Left renal pelvis (tissue), 4 donors: ENCODE measurements around the gene PDAP1. TPM values are rescaled to one million over a fixed set of nuclear protein-coding genes. Genes with fewer than 3 reads are reported as not detected.
A peak's percentile ranks its signal among the peaks of the same experiment; 100 is the strongest.
"Not testable (repeated sequence)": the region's sequence is repeated elsewhere in the genome, so short reads cannot be mapped to it uniquely, and the experiment has no call there.

ENCODE experiments used
- DNase-seq, 4 donors: peaks; one replicate each; pipeline ENCODE4 v3.0.0-alpha.2; 2013; ENCODE audit warnings: low read depth in 4 of 4, low spot score in 3 of 4
- polyA plus RNA-seq, 4 donors: library from polyadenylated mRNA; unstranded; fragments of 120-200 nt; gene quantifications; one replicate each; pipeline ENCODE4 v1.2.1, GENCODE V29; 2013; ENCODE audit not compliant: insufficient read length in 4 of 4

The PDAP1 gene, protein sequence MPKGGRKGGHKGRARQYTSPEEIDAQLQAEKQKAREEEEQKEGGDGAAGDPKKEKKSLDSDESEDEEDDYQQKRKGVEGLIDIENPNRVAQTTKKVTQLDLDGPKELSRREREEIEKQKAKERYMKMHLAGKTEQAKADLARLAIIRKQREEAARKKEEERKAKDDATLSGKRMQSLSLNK
- polyA plus RNA-seq = 100 to 1,000 TPM; 114 to 140 (median 137) TPM

GRCh38 chr7:99408379-99409191 lies at the start of gene PDAP1, which contains the start of gene BUD31:
Gene PDAP1, minus strand, starts transcription at chr7:99408597. Its CDS starts 49 bp downstream, at chr7:99408548.
Gene BUD31, plus strand, starts transcription at chr7:99408969. Its CDS starts 2,124 bp downstream, at chr7:99411093.
- peak; percentile 89 to 93 (median 91) for DNase-seq

DNA sequence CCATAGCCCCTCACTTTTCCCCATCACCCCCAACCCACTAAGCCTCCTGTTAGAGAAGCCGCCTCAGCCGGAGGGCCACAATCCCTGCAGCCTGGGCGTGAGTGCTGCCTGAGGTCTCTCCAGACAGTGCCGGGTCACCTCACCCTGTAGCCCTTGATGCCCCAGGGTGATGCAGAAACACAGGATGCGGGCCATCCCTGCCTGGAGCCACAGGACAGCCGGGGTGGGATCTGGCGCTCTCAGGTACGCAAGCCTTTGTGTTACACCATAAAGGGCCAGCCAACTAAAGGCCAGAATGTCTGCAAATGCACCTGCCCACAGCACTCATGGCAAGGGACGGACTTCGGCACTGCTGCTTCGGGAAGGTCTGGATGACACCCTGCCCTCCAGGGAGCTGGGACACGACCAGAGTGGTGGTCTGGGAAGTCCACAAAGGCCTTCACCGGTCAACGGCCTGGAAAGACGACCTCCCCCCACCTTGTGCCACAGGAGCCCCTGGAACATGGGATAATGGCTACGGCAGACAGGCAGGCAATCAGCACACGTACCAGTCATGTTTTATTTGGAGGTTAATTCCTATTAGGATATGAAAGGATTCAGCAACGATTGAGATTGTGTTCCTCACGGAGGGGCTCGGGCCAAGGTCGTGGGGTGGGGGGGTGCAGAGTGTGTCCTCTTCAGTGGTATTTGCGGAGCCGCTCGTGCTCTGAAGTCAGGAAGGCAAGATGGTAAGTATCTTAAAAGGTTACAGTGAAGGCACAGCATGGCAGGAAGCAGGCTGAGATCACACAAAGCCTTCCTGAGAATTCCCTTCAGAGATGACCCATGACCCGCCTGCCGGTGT lies 49.5 kb upstream of the PDAP1 start:
- DNase-seq = no peak

DNA sequence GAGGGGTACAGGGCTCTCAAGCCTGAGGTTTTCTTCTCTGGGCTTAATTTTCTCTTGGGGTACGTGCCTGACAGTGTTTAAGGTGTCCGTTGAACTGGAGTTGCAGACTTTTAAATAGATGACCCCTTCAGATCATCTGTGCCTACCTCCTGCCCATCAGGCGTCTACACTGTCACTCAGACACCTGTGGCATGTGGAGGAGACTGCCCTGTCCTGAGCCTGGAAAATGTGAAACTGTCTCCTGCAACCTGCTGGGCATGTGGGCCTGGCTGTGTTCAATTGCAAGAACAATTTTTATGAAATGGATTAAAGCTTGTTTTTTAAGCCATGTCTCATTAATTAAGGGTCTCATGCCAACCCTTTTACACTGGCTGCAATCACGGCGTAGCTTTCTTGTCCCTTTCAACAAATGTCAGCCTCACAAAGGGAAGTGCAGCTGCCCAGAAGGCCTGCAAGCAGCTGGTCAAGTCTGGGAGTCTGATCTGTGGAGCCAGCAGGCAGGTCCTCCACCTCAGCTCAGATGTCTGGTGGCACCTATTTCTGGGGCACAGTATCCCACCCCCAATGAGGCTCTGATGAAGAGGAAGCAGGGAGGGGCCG lies 48.8 kb upstream of the PDAP1 start:
- no peak for DNase-seq

- no peak for DNase-seq
These were observed 47.9 kb upstream of the PDAP1 start for GRCh38 chr7:99456288-99456687.

GRCh38 chr7:99455874-99456273 lies 47.5 kb upstream of the PDAP1 start:
- no peak for DNase-seq

GRCh38 chr7:99453105-99453504 lies 44.7 kb upstream of the PDAP1 start:
- DNase-seq = no peak

GRCh38 chr7:99452541-99452940 lies 44.1 kb upstream of the PDAP1 start:
- no peak for DNase-seq

DNA sequence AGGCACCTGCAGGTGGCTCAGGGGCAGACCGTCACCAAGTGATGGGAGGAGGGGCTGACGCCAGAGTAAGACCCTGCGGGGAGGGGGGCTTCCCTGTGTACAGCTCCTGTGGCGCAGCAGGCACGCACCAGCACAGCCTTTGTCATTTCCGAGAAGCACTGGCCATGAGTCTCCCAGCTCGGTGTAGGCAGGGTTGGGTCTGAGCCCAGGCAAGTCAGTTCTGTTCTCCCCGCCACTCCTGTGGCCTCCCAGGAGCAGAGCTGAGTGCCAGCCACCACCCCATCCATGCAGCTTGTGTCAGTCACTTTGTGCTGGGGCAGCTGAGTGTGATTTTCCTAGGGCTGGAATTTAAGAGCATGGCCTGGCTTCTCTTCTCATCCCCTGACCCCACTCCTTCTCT lies 43.5 kb upstream of the PDAP1 start:
- no peak for DNase-seq

GRCh38 chr7:99449326-99449725 lies 40.9 kb upstream of the PDAP1 start:
- no peak for DNase-seq

- DNase-seq = no peak
These were observed 40.5 kb upstream of the PDAP1 start for GRCh38 chr7:99448855-99449254.

DNA sequence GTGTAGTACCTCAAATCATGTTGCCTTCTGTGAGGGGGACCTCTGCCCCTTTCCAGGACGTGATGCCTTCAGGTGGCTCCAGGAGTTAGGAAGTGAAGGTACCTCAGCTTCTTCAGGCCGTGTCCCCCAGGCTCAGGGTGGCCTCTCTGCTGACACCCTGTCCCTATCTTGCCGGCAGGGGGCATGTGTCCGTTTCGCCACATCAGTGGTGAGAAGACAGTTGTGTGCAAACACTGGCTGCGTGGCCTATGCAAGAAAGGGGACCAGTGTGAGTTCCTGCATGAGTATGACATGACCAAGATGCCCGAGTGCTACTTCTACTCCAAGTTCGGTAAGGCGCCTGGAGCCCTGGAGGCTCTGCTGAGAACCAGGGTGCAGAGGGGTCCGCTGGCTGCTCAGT lies 39.5 kb upstream of the PDAP1 start:
- no peak for DNase-seq

GRCh38 chr7:99446096-99446495 lies 37.7 kb upstream of the PDAP1 start:
- DNase-seq = no peak

DNA sequence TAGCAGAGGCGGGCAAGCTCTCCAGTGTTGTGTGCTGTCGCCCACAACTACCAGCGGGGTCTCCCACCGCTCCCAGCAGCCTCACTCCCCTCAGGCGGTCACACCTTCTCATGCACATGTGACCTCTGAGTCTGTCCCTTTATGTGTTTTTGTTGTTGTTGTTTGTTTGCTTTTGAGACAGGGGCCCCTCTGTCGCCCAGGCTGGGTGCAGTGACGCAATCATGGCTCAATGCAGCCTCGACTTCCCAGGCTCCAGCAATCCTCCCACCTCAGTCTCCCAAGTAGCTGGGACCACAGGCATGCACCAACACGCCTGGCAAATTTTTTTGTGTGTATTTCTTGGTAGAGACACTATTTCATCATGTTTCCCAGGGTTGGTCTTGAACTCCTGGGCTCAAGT lies 31.8 kb upstream of the PDAP1 start:
- DNase-seq = no peak

GRCh38 chr7:99438573-99439480 lies 30.4 kb upstream of the PDAP1 start, which contains the start of the genes CPSF4 and PTCD1:
Gene CPSF4, plus strand, starts transcription at chr7:99438943. Its CDS starts 140 bp downstream, at chr7:99439083.
Gene PTCD1, minus strand, starts transcription at chr7:99438798. Its CDS starts 3,556 bp downstream, at chr7:99435242.
- peak; percentile 80 to 91 (median 85) for DNase-seq

- DNase-seq = no peak
These were observed 29.7 kb upstream of the PDAP1 start for GRCh38 chr7:99437946-99438572.

DNA sequence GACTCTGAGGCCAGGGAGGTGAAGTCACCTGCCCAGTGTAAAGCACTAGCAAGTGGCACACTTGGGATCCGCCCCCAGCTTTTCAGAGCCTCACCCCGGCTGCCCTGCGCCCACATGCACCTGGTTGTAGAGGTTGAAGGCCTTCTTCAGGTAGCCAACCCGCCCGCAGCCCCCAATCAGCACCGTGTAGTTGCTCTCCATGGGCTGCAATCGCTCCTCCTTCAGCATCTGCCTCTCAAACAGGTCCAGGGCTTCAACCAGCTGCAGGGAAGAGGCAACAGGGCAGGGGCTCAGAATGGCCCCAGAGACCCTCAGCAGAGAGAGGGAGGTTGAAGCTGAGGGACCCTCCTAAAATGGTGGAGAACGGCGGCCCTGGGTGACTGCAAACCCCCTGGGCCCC lies 24.8 kb upstream of the PDAP1 start:
- no peak for DNase-seq

- not testable (repeated sequence) for DNase-seq
These were observed 23.6 kb upstream of the PDAP1 start for GRCh38 chr7:99431756-99432540.

GRCh38 chr7:99429756-99430155 lies 21.4 kb upstream of the PDAP1 start:
- DNase-seq = no peak
